ENCODE data around the gene SDK1.

The SDK1 gene

DNA sequence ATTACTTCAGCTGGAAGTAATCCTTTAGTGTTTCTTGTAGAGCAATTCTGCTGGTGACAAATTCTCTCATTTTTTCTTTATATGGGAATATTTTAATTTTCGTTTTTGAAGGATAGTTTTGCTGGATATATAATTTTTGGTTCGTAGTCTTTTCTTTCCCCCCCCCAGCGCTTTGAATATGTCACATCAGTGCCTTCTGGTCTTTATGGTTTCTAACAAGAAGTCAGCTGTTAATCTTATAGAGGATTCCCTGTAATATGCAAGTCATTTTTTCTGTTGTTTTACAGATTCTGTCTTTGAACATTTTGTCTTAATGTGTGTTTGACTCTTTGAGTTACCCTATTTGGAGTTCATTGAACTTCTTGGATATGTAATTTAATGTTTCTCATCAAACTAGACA is 96.3 kb downstream of the SDK1 start:
- Histone ChIP-seq H3K4me1 (ENCODE audit: control insufficient read depth, insufficient read depth, low read length) (no peaks in the 10 kb centered on the region), H3K27ac (ENCODE audit: extremely low read depth, low read depth, low read length) (no peak overlapping the region), H3K4me3 (ENCODE audit: low read depth, low read length) (no peak overlapping the region), H3K36me3 (ENCODE audit: control insufficient read depth in 2 of 2, insufficient read depth in 1 of 2, low read length in 2 of 2) (no peaks in the 10 kb centered on the region), H3K9me3 (ENCODE audit: control insufficient read depth, insufficient read depth, low read depth, low read length) (no peaks in the 10 kb centered on the region; the same call in none of the 2 replicates)
- POLR2A ChIA-PET = no interaction called here
- CTCF ChIA-PET = no interaction called here
- TF ChIP-seq ZNF157 (tag by site-specific recombination; IDR thresholded peaks at IDR 0.05) = no peak
- no peak for TF ChIP-seq ZBTB6 (tag by site-specific recombination; IDR thresholded peaks at IDR 0.05)
- peak; percentile 86 for TF ChIP-seq SETDB1 (IDR thresholded peaks at IDR 0.05; ENCODE audit: insufficient read length, low read length)
- no peak for TF ChIP-seq ZNF354C (tag by site-specific recombination; IDR thresholded peaks at IDR 0.05; ENCODE audit: borderline replicate concordance, low read depth)
- no peak for TF ChIP-seq PBX3 (CRISPR knock-in tag; IDR thresholded peaks at IDR 0.05)
- TF ChIP-seq TRIM28 (IDR thresholded peaks at IDR 0.05; ENCODE audit: borderline replicate concordance, low read length) = peak; percentile 72; the same call in 1 of the 2 replicates
- TF ChIP-seq ZBTB20 (tag by site-specific recombination; IDR thresholded peaks at IDR 0.05) = no peak

- no peak overlapping the region for H3K4me3 ChIP-seq (ENCODE audit: low read depth, low read length)
- POLR2A ChIA-PET = no interaction called here
- H3K27ac ChIP-seq (ENCODE audit: extremely low read depth, low read depth, low read length) = no peak overlapping the region
- no peaks in the 10 kb centered on the region; the same call in none of the 2 replicates for H3K9me3 ChIP-seq (ENCODE audit: control insufficient read depth, insufficient read depth, low read depth, low read length)
- CTCF ChIA-PET = interaction anchor here (0.6 to 1.8 kb wide), 6 partner anchors 11 to 72 kb away, joined by 3 to 6 read pairs (median 3); no protein-coding TSS in a partner anchor
- H3K4me1 ChIP-seq (ENCODE audit: control insufficient read depth, insufficient read depth, low read length) = peaks cover 7% of the 10 kb centered on the region
- H3K36me3 ChIP-seq (ENCODE audit: control insufficient read depth in 2 of 2, insufficient read depth in 1 of 2, low read length in 2 of 2) = no peaks in the 10 kb centered on the region
- TF ChIP-seq ZNF426 (tag by site-specific recombination; IDR thresholded peaks at IDR 0.05) = no peak
- TF ChIP-seq KLF10 (tag by site-specific recombination; IDR thresholded peaks at IDR 0.05) = no peak
- TF ChIP-seq PRDM1 (tag by site-specific recombination; IDR thresholded peaks at IDR 0.05) = no peak
- no peak for TF ChIP-seq ZNF521 (tag by site-specific recombination; IDR thresholded peaks at IDR 0.05)
- no peak for TF ChIP-seq ZNF350 (tag by site-specific recombination; IDR thresholded peaks at IDR 0.05)
- no peak for TF ChIP-seq ZNF211 (tag by site-specific recombination; IDR thresholded peaks at IDR 0.05; ENCODE audit: low read depth)
- TF ChIP-seq ZNF610 (tag by site-specific recombination; IDR thresholded peaks at IDR 0.05; ENCODE audit: borderline replicate concordance) = no peak
- TF ChIP-seq GLI4 (tag by site-specific recombination; IDR thresholded peaks at IDR 0.05) = no peak
Measured at GRCh38 chr7:3399858-3400257, 98.8 kb downstream of the SDK1 start.

- Histone ChIP-seq H3K4me1 (ENCODE audit: control insufficient read depth, insufficient read depth, low read length) (peaks cover 36% of the 10 kb centered on the region), H3K36me3 (ENCODE audit: control insufficient read depth in 2 of 2, insufficient read depth in 1 of 2, low read length in 2 of 2) (no peaks in the 10 kb centered on the region), H3K9me3 (ENCODE audit: control insufficient read depth, insufficient read depth, low read depth, low read length) (no peaks in the 10 kb centered on the region), H3K4me3 (ENCODE audit: low read depth, low read length) (no peak overlapping the region), H3K27ac (ENCODE audit: extremely low read depth, low read depth, low read length) (no peak overlapping the region)
- ChIA-PET POLR2A (no interaction called here), CTCF (interaction anchor here (0.6 to 1.0 kb wide), 3 partner anchors 78 to 589 kb away, joined by 3 read pairs; no protein-coding TSS in a partner anchor)
- TF ChIP-seq ZNF488 (tag by site-specific recombination; IDR thresholded peaks at IDR 0.05) = no peak
- no peak for TF ChIP-seq ZNF221 (tag by site-specific recombination; IDR thresholded peaks at IDR 0.05; ENCODE audit: borderline replicate concordance)
- TF ChIP-seq HIC1 (tag by site-specific recombination; IDR thresholded peaks at IDR 0.05) = peak; percentile 35; the same call in 1 of the 2 replicates
- TF ChIP-seq ZNF362 (tag by site-specific recombination; IDR thresholded peaks at IDR 0.05) = no peak
- no peak for TF ChIP-seq ELK4 (IDR thresholded peaks at IDR 0.05; ENCODE audit: borderline replicate concordance, low read depth, low read length)
- no peak for TF ChIP-seq ZNF302 (tag by site-specific recombination; IDR thresholded peaks at IDR 0.05; ENCODE audit: low read depth)
Measured at GRCh38 chr7:3404501-3404900, 103.4 kb downstream of the SDK1 start.

All from HEK293 (cell line).